Suprapubic skin (tissue), 4 donors: ENCODE data around the gene SORCS3. TPM values are rescaled to one million over a fixed set of nuclear protein-coding genes. Genes with fewer than 3 reads are reported as not detected.

Source experiments
- DNase-seq, 2 donors: peaks; one replicate each; pipeline ENCODE4 v3.0.0-alpha.2; 2019; ENCODE audit warnings: low spot score in 2 of 2
- H3K27ac ChIP-seq: fragments of 200-600 bp; sonication (generic); one replicate; pipeline ENCODE4 v1.5.1; 2019
- H3K27me3 ChIP-seq: fragments of 200-600 bp; sonication (generic); one replicate; pipeline ENCODE4 v1.5.1; 2019
- H3K36me3 ChIP-seq: fragments of 200-600 bp; sonication (generic); one replicate; pipeline ENCODE4 v1.5.1; 2019
- H3K4me1 ChIP-seq: fragments of 200-600 bp; sonication (generic); one replicate; pipeline ENCODE4 v1.5.1; 2019
- H3K4me3 ChIP-seq: fragments of 200-600 bp; sonication (generic); one replicate; pipeline ENCODE4 v1.5.1; 2019; ENCODE audit warnings: mild to moderate bottlenecking
- H3K9me3 ChIP-seq: fragments of 200-600 bp; sonication (generic); one replicate; pipeline ENCODE4 v1.5.1; 2019
- EP300 ChIP-seq: sonication (generic); formaldehyde crosslinking; IDR thresholded peaks from one replicate; pipeline ENCODE4 v1.6.1; 2017; ENCODE audit warnings: antibody characterized with exemption
- POLR2A ChIP-seq, 2 donors: fragments of 450-650 bp; IDR thresholded peaks; one replicate each; pipeline ENCODE4 v1.6.1; 2017; ENCODE audit warnings: antibody characterized with exemption in 2 of 2, mild to moderate bottlenecking in 2 of 2, moderate library complexity in 2 of 2
- POLR2AphosphoS5 ChIP-seq, 3 donors: sonication (generic); formaldehyde crosslinking; IDR thresholded peaks; one replicate each; pipeline ENCODE4 v1.6.1; 2017; ENCODE audit warnings: antibody characterized with exemption in 3 of 3
- WGBS: methylation state at CpG from one replicate; pipeline ENCODE4 v1.1.5; 2018; 5-methylcytosine and 5-hydroxymethylcytosine counted together
- total RNA-seq, 4 donors: library from RNA; depleted of rRNA; stranded (reverse); fragments of >200 nt; gene quantifications; one replicate each; pipeline ENCODE4 v1.1.0, GENCODE V29; 2016
- TF ChIP-seq, protein P1 (sequence below), 2 donors: fragments of 200-600 bp in 1 of 2; fragments of 450-650 bp in 1 of 2; sonication (generic) in 1 of 2; IDR thresholded peaks; one replicate each; pipeline ENCODE4 v1.5.1; 2016 to 2019; ENCODE audit warnings: antibody characterized with exemption in 2 of 2, mild to moderate bottlenecking in 1 of 2, moderate library complexity in 1 of 2

The SORCS3 gene
- total RNA-seq, 4 donors from 2014 or later, result 0.16 to 0.19 (median 0.18) TPM

DNA sequence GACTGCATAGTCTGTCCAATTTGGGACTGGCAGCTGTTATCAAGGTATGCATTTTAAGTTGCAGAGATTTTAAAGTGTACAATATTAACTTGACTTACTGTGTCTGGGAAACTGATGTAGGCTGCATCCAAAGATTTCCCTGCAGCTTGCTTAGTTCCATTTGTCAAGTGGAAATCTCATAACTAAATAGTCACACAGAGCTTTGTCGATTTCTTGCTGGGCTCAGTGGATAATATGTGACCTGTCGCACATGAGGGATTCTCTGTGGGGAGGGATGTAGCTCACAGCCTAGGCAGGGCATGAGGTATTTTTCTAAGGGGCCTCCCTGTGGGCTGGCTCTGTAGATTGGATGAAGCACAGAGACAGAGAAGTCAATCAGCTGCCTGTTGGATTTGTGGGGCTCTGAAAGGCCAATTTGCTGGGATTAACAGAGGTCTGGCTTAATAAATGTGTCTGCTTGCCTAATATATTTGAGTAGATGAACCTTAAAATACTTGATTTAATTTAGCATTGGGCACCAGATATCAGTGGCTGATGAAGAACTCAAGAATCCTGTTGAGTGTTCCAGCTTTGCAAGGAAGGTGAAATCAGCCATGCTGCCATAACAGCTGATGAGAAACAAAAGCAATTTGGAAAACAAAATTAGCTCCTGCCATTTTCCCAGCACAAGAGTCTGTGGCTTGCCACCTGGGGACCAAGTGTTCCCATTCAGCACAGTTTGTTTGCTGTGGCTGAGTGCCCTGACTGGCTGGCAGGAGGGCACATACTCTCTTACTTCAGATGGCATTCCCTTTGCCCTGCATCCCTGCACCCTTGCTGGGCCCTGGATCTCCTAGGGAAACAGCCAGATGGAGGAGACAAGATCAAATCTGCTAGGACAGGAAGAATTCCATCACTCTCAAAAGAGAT, 598.5 kb downstream of the SORCS3 start:
- no peaks in the 10 kb centered on the region for H3K9me3 ChIP-seq
- H3K4me1 ChIP-seq, result no peaks in the 10 kb centered on the region
- H3K27me3 ChIP-seq, result no peaks in the 10 kb centered on the region
- H3K27ac ChIP-seq, result no peak overlapping the region
- TF ChIP-seq POLR2AphosphoS5 (IDR thresholded peaks at IDR 0.05) (no peak), POLR2A (IDR thresholded peaks at IDR 0.05) (no peak), EP300 (no peak)
- TF ChIP-seq, protein P1, sequence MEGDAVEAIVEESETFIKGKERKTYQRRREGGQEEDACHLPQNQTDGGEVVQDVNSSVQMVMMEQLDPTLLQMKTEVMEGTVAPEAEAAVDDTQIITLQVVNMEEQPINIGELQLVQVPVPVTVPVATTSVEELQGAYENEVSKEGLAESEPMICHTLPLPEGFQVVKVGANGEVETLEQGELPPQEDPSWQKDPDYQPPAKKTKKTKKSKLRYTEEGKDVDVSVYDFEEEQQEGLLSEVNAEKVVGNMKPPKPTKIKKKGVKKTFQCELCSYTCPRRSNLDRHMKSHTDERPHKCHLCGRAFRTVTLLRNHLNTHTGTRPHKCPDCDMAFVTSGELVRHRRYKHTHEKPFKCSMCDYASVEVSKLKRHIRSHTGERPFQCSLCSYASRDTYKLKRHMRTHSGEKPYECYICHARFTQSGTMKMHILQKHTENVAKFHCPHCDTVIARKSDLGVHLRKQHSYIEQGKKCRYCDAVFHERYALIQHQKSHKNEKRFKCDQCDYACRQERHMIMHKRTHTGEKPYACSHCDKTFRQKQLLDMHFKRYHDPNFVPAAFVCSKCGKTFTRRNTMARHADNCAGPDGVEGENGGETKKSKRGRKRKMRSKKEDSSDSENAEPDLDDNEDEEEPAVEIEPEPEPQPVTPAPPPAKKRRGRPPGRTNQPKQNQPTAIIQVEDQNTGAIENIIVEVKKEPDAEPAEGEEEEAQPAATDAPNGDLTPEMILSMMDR (IDR thresholded peaks at IDR 0.05), result no peak
- no peak overlapping the region for H3K4me3 ChIP-seq
- H3K36me3 ChIP-seq, result no peaks in the 10 kb centered on the region
- DNase-seq, result no peak
- WGBS, result 85% methylated on average over 2 of the region's 2 CpGs

GRCh38 chr10:105241254-105241653, 600.2 kb downstream of the SORCS3 start:
- H3K27ac ChIP-seq, result no peak overlapping the region
- H3K4me1 ChIP-seq, result no peaks in the 10 kb centered on the region
- H3K9me3 ChIP-seq, result no peaks in the 10 kb centered on the region
- TF ChIP-seq POLR2AphosphoS5 (IDR thresholded peaks at IDR 0.05) (no peak), EP300 (no peak), POLR2A (IDR thresholded peaks at IDR 0.05) (no peak)
- TF ChIP-seq, protein P1 (IDR thresholded peaks at IDR 0.05), result no peak
- no peak overlapping the region for H3K4me3 ChIP-seq
- DNase-seq, result no peak
- H3K27me3 ChIP-seq, result no peaks in the 10 kb centered on the region
- WGBS, result 90% methylated on average over 5 of the region's 5 CpGs
- H3K36me3 ChIP-seq, result no peaks in the 10 kb centered on the region

GRCh38 chr10:105243381-105243780, 602.3 kb downstream of the SORCS3 start:
- no peak for DNase-seq
- Histone ChIP-seq H3K4me1 (no peaks in the 10 kb centered on the region), H3K4me3 (no peak overlapping the region), H3K36me3 (no peaks in the 10 kb centered on the region), H3K27ac (no peak overlapping the region), H3K9me3 (no peaks in the 10 kb centered on the region), H3K27me3 (no peaks in the 10 kb centered on the region)
- 54% methylated on average over 2 of the region's 2 CpGs for WGBS
- no peak for TF ChIP-seq POLR2AphosphoS5 (IDR thresholded peaks at IDR 0.05)
- TF ChIP-seq EP300, result no peak
- TF ChIP-seq, protein P1 (IDR thresholded peaks at IDR 0.05), result no peak
- no peak for TF ChIP-seq POLR2A (IDR thresholded peaks at IDR 0.05)

- no peak for DNase-seq
- H3K4me1 ChIP-seq, result no peaks in the 10 kb centered on the region
- H3K27me3 ChIP-seq, result no peaks in the 10 kb centered on the region
- H3K36me3 ChIP-seq, result no peaks in the 10 kb centered on the region
- no peak overlapping the region for H3K27ac ChIP-seq
- no peak overlapping the region for H3K4me3 ChIP-seq
- TF ChIP-seq POLR2AphosphoS5 (IDR thresholded peaks at IDR 0.05) (no peak), POLR2A (IDR thresholded peaks at IDR 0.05) (no peak), EP300 (no peak)
- TF ChIP-seq, protein P1 (IDR thresholded peaks at IDR 0.05), result no peak
- no peaks in the 10 kb centered on the region for H3K9me3 ChIP-seq
- WGBS, result 51% methylated on average over 2 of the region's 2 CpGs
Measured at GRCh38 chr10:105243825-105244224, 602.7 kb downstream of the SORCS3 start.

DNA sequence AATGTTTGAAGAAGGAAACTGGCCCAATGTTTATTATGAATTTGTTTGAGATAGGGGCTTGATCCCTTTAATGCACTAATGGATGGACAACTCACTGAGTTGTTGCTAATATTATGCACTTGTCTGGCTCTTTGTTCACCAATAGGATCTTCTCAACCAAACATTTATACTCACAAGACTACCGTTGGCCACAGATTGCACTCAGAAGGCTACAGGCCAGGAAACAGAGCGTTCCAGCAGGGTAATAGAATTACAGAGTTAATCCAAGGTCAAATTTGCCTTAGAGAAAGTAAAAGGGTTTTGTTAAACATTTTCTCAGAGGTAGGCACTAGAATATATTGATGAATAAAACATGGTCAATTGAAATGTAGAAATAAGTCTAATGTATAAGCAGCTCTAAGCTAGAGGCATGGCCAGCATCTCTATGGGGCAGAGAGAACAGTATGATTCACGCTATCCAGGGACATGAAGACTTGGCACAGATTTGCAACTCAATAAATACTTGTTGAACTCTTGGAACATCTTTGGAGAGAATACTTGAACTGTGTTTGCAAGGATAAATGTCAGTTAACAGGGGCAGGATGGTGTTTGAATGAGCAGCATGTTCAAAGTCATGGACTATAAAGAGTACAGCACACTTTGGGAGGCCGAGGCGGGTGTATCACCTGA, 606.9 kb downstream of the SORCS3 start:
- H3K27me3 ChIP-seq, result no peaks in the 10 kb centered on the region
- DNase-seq, result no peak
- 73% methylated on average over 5 of the region's 5 CpGs for WGBS
- H3K4me1 ChIP-seq, result no peaks in the 10 kb centered on the region
- no peak overlapping the region for H3K27ac ChIP-seq
- H3K4me3 ChIP-seq, result no peak overlapping the region
- no peak for TF ChIP-seq EP300
- no peak for TF ChIP-seq POLR2AphosphoS5 (IDR thresholded peaks at IDR 0.05)
- TF ChIP-seq, protein P1 (IDR thresholded peaks at IDR 0.05), result no peak
- no peak for TF ChIP-seq POLR2A (IDR thresholded peaks at IDR 0.05)
- H3K9me3 ChIP-seq, result no peaks in the 10 kb centered on the region
- no peaks in the 10 kb centered on the region for H3K36me3 ChIP-seq
